ENCODE data around the gene PARP11.

DNA sequence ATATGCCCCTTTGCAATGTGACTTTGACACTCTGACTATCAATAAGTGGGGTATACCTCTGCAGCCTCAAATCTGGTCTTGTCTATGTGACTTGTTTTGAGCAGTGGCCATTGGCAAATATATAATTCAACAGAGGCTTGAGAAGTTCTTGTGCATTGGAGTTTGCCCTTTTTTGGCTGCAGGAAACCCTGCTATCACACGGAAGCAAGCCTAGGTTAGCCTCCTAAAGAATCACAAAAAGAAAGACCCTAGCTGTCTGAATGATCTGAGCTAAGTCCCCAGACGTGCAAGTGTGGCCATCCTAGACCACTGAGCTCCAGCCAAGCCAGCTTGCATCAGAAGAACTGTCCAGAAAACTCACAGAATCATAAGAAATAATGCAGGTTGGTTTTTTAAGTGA lies 31.8 kb upstream of the PARP11 start:
- TF ChIP-seq EZH2phosphoT487 (IDR thresholded peaks at IDR 0.05; ENCODE audit: borderline replicate concordance) = no peak
- TF ChIP-seq, protein P1, sequence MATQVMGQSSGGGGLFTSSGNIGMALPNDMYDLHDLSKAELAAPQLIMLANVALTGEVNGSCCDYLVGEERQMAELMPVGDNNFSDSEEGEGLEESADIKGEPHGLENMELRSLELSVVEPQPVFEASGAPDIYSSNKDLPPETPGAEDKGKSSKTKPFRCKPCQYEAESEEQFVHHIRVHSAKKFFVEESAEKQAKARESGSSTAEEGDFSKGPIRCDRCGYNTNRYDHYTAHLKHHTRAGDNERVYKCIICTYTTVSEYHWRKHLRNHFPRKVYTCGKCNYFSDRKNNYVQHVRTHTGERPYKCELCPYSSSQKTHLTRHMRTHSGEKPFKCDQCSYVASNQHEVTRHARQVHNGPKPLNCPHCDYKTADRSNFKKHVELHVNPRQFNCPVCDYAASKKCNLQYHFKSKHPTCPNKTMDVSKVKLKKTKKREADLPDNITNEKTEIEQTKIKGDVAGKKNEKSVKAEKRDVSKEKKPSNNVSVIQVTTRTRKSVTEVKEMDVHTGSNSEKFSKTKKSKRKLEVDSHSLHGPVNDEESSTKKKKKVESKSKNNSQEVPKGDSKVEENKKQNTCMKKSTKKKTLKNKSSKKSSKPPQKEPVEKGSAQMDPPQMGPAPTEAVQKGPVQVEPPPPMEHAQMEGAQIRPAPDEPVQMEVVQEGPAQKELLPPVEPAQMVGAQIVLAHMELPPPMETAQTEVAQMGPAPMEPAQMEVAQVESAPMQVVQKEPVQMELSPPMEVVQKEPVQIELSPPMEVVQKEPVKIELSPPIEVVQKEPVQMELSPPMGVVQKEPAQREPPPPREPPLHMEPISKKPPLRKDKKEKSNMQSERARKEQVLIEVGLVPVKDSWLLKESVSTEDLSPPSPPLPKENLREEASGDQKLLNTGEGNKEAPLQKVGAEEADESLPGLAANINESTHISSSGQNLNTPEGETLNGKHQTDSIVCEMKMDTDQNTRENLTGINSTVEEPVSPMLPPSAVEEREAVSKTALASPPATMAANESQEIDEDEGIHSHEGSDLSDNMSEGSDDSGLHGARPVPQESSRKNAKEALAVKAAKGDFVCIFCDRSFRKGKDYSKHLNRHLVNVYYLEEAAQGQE (IDR thresholded peaks at IDR 0.05; ENCODE audit: low read depth) = no peak
- TF ChIP-seq CTCF (IDR thresholded peaks at IDR 0.05 in 2 of 3, conservative IDR thresholded peaks at IDR 0.05 in 1 of 3; ENCODE audit: borderline replicate concordance in 1 of 3, insufficient read depth in 1 of 3, low read depth in 2 of 3, low read length in 2 of 3) = no peak
- no peak for TF ChIP-seq POLR2A (IDR thresholded peaks at IDR 0.05; ENCODE audit: borderline replicate concordance, extremely low read depth, insufficient read depth, insufficient read length)

Measured in HCT116 (cell line).